Measurements from ENCODE around the gene AATF. TPM values are rescaled to one million over a fixed set of nuclear protein-coding genes. Genes with fewer than 3 reads are reported as not detected.

The AATF gene
- total and polyA plus RNA-seq, 2 of the 8 experiments (the other 6 are each of a cell fraction or from before 2014, with no cell fraction given) = 20.1 to 62.8 TPM

- TF ChIP-seq, protein P1, sequence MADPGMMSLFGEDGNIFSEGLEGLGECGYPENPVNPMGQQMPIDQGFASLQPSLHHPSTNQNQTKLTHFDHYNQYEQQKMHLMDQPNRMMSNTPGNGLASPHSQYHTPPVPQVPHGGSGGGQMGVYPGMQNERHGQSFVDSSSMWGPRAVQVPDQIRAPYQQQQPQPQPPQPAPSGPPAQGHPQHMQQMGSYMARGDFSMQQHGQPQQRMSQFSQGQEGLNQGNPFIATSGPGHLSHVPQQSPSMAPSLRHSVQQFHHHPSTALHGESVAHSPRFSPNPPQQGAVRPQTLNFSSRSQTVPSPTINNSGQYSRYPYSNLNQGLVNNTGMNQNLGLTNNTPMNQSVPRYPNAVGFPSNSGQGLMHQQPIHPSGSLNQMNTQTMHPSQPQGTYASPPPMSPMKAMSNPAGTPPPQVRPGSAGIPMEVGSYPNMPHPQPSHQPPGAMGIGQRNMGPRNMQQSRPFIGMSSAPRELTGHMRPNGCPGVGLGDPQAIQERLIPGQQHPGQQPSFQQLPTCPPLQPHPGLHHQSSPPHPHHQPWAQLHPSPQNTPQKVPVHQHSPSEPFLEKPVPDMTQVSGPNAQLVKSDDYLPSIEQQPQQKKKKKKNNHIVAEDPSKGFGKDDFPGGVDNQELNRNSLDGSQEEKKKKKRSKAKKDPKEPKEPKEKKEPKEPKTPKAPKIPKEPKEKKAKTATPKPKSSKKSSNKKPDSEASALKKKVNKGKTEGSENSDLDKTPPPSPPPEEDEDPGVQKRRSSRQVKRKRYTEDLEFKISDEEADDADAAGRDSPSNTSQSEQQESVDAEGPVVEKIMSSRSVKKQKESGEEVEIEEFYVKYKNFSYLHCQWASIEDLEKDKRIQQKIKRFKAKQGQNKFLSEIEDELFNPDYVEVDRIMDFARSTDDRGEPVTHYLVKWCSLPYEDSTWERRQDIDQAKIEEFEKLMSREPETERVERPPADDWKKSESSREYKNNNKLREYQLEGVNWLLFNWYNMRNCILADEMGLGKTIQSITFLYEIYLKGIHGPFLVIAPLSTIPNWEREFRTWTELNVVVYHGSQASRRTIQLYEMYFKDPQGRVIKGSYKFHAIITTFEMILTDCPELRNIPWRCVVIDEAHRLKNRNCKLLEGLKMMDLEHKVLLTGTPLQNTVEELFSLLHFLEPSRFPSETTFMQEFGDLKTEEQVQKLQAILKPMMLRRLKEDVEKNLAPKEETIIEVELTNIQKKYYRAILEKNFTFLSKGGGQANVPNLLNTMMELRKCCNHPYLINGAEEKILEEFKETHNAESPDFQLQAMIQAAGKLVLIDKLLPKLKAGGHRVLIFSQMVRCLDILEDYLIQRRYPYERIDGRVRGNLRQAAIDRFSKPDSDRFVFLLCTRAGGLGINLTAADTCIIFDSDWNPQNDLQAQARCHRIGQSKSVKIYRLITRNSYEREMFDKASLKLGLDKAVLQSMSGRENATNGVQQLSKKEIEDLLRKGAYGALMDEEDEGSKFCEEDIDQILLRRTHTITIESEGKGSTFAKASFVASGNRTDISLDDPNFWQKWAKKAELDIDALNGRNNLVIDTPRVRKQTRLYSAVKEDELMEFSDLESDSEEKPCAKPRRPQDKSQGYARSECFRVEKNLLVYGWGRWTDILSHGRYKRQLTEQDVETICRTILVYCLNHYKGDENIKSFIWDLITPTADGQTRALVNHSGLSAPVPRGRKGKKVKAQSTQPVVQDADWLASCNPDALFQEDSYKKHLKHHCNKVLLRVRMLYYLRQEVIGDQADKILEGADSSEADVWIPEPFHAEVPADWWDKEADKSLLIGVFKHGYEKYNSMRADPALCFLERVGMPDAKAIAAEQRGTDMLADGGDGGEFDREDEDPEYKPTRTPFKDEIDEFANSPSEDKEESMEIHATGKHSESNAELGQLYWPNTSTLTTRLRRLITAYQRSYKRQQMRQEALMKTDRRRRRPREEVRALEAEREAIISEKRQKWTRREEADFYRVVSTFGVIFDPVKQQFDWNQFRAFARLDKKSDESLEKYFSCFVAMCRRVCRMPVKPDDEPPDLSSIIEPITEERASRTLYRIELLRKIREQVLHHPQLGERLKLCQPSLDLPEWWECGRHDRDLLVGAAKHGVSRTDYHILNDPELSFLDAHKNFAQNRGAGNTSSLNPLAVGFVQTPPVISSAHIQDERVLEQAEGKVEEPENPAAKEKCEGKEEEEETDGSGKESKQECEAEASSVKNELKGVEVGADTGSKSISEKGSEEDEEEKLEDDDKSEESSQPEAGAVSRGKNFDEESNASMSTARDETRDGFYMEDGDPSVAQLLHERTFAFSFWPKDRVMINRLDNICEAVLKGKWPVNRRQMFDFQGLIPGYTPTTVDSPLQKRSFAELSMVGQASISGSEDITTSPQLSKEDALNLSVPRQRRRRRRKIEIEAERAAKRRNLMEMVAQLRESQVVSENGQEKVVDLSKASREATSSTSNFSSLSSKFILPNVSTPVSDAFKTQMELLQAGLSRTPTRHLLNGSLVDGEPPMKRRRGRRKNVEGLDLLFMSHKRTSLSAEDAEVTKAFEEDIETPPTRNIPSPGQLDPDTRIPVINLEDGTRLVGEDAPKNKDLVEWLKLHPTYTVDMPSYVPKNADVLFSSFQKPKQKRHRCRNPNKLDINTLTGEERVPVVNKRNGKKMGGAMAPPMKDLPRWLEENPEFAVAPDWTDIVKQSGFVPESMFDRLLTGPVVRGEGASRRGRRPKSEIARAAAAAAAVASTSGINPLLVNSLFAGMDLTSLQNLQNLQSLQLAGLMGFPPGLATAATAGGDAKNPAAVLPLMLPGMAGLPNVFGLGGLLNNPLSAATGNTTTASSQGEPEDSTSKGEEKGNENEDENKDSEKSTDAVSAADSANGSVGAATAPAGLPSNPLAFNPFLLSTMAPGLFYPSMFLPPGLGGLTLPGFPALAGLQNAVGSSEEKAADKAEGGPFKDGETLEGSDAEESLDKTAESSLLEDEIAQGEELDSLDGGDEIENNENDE (IDR thresholded peaks at IDR 0.05; ENCODE audit: insufficient replicate concordance, low read length) = no peak
- no peak for TF ChIP-seq SRF (IDR thresholded peaks at IDR 0.05; ENCODE audit: low read depth, low read length)
- TF ChIP-seq SIX5 (IDR thresholded peaks at IDR 0.05; ENCODE audit: low read depth, low read length) = no peak
- TF ChIP-seq KDM1A (IDR thresholded peaks at IDR 0.05; ENCODE audit: borderline replicate concordance, low read length) = no peak
Observed at GRCh38 chr17:37100231-37100630, 151.5 kb downstream of the AATF start (continued).

Data from H1 (cell line).